Body of pancreas (tissue), 4 donors: ENCODE data around the gene PXDN.

Experiments used
- CTCF ChIP-seq, 7 experiments: fragments of 450-650 bp in 4 of 7; fragments of 200-600 bp in 3 of 7; sonication (generic) in 3 of 7; IDR thresholded peaks; one replicate each; pipeline ENCODE4 v1.5.1; 2016 to 2019; ENCODE audit warnings: antibody characterized with exemption in 7 of 7
- POLR2A ChIP-seq, 3 donors: fragments of 450-650 bp; IDR thresholded peaks; one replicate each; pipeline ENCODE4 v1.6.1; 2016; ENCODE audit warnings: antibody characterized with exemption in 3 of 3, mild to moderate bottlenecking in 2 of 3

- TF ChIP-seq CTCF (IDR thresholded peaks at IDR 0.05) (peak in 4 of 7 experiments; percentile 48 to 58 (median 50)), POLR2A (IDR thresholded peaks at IDR 0.05) (no peak)
Observed at GRCh38 chr2:1591978-1592907, 152.1 kb downstream of the PXDN start.
